GM12892 (cell line): Measurements from ENCODE around the gene EPHB4.
"Not testable (repeated sequence)": the region's sequence is repeated elsewhere in the genome, so short reads cannot be mapped to it uniquely, and the experiment has no call there.

Experiments used
- DNase-seq: peaks from one replicate; pipeline ENCODE4 v3.0.0; 2011; ENCODE audit not compliant: insufficient read length
- FAIRE-seq: peaks from 2 replicates; lab custom pipeline; 2011; peaks lifted over from hg19 to GRCh38; lab: Jason Lieb, UNC
- POLR2A ChIP-seq: IDR thresholded peaks from 2 replicates; pipeline ENCODE4 v1.6.1; 2011; ENCODE audit warnings: low read depth, low read length, control low read depth
- POLR2AphosphoS5 ChIP-seq: IDR thresholded peaks from 2 replicates; pipeline ENCODE4 v1.6.1; 2011; ENCODE audit warnings: low read depth, low read length, control low read depth
- TAF1 ChIP-seq: IDR thresholded peaks from 2 replicates; pipeline ENCODE4 v1.6.1; 2011; ENCODE audit warnings: low read depth, mild to moderate bottlenecking, control low read depth, low read length, borderline replicate concordance

Gene EPHB4

DNA sequence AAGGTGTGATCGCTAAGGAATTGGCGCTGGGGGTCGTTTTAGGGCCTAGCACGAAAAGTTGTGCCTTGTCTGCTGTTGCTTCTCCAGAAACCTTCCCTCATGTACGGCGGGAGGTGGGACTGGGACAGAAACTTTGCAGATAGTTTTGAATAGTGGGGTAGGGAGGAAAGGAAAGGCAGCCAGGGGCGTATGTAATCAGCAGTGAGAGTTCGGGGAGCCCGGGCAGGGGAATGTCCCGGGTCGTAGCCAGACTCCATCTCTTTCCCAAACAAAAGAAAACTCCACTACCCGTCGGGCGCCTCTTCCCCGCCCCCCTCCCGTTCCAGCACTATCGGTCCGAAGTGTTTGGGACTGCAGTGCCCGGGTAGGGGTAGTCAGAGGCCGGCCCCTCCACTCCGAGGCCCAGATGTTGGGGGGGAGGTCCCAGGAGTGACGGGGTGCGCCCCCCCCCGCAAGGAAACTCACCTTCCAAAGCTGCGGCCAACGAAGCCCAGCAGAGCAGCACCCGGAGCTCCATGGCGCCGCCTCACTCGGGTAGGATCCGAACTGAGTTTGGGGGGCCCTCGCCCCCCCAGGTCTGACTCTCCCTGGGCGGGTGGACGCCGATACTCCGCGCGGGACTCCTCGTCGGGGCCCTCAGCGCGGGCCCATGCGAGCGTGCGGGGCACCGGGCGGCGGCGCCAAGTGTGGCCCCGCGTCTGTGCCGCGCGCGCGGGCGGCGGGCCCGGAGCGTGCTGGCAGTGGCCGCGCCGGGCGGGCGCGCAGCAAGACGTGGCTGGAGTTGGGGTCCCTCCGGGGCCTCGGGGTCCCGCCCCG, 601 bp downstream of the EPHB4 start:
- TF ChIP-seq POLR2A (no peak), TAF1 (no peak), POLR2AphosphoS5 (no peak)
- DNase-seq (no peak), FAIRE-seq (no peak)

DNA sequence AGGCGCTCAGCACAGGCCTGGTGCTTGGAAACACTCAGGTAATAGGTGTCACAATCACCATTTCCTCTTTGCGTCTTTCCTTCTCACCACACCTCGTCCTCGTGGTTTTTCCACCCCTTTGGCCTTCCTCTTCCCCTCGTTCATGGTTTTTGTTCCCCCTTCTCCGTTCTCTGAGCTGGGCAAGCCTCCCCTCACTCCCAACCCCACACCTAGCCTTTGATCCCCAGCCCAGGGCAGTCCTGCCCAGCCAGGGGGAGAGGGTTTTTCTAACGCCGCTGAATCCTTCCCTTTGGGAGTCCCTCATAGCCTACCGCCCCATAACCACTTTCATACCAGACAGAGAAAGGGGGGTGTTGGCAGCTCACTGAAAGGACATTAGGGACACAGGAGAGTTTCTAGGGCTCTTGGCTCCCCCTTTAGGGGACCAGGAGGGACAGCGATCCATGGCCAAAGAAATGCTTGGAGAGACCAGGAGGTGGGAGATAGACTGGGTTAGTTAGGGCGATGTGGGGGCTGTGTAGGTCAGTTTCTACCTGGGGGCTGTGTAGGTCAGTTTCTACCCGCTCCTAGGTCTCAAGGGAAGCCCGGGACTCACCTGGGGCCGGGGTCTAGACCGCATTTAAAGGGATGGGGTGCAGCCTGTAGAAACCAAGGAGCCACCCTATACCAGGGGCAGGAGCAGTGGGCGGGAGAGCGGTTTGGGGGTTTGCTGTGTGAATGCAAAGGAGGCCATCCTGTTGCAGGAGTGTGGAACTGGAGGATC, 1.4 kb downstream of the EPHB4 start:
- no peak for TF ChIP-seq POLR2AphosphoS5
- TF ChIP-seq POLR2A = no peak
- TF ChIP-seq TAF1 = no peak
- DNase-seq = no peak
- no peak for FAIRE-seq

DNA sequence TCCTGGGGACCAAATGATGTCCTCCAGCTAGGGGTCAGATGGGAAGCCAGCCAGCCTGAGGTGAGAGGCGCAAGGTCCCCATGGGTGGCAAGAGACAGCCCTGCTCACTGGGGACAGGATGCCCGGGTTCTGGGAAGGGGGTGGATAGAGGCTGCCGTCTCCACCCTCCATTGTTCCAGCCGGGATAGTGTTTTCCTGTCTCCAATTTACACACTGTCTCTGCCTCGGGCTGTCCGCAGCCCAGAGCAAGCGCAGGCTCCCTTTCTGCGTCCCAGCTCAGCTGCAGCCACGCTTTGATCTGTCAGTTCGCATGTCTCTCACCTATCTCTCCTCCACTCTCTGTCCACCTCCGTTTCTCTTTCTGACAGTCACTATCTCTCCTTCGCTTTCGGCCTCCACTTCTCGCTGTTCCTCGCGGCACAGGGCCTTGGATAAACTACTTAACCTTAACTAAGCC, 2.1 kb downstream of the EPHB4 start:
- FAIRE-seq = no peak
- TF ChIP-seq TAF1 (no peak), POLR2A (no peak), POLR2AphosphoS5 (no peak)
- DNase-seq = no peak

DNA sequence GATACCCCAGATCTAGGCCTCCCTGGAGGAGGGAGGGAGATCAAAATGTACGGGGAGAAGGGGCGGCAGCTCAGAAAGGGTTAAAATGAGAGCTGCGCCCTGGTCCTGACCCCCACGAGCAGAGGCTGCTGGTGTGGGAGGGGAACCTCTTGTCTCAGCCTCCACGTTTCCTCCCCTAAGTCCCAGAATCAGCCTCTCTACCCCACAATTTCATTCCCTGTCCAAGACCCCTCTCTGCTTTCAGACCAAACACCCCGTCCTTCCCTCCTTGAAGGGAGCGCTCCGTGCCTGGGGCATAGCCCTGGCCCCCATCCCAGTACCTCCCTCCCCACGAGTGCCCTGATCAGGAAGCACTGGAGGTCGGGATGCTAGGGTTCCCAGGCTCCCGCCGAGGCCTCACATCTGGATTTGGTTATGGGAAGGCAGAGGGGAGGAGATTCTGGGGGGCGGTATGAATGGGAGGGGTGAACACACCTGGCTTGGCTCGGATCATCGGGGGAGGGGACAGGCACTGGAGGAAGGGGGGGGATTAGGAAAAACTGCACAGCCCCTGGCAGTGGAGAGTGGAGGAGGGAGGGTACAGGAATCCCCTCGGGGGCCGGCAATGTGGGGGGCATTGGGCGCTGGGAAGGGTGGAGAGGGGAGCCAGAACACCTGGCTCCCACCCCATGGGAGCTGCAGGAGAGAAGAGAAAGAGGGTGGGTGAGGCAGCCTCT, 2.7 kb downstream of the EPHB4 start:
- TF ChIP-seq POLR2AphosphoS5 (no peak), POLR2A (no peak), TAF1 (no peak)
- DNase-seq = no peak

DNA sequence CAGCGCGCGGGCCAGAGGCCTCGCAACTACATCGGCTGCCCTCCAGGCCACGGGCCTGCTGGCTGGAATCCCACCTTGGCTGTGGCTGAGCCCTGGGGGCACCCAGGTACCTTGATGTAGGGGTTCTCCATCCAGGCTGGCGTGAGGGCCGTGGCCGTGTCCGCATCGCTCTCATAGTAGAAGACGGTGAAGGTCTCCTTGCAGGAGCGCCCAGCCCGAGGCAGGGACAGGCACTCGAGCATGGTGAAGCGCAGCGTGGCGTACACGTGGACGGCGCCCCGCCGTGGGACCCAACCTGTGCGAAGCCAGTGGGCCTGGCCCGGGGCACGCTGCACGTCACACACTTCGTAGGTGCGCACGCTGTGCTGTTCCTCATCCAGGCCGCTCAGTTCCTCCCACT, 3.8 kb downstream of the EPHB4 start:
- no peak for FAIRE-seq
- TF ChIP-seq TAF1 = no peak
- no peak for DNase-seq

More for the DNA sequence above, 2.7 kb downstream of the EPHB4 start:
- FAIRE-seq = no peak

DNA sequence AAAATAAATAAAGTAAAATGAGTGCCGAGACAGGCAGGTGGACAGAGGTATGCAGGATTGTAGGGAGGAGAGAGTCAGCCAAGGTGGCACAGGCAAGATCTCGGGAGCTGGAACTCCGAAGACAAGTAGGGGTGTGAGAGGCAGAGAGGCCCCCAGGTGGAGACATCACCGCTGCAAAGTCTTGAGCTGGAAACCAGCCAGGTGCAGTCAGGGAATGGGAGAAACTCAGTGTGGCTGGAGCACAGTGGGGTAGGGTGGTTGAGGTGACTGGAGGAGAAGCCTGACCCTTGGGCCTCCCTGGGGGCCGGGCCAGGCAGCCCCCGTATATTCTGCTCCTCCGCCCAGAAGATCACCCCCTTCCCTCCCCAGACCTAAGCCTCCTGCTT, 4.2 kb downstream of the EPHB4 start:
- no peak for FAIRE-seq

DNA sequence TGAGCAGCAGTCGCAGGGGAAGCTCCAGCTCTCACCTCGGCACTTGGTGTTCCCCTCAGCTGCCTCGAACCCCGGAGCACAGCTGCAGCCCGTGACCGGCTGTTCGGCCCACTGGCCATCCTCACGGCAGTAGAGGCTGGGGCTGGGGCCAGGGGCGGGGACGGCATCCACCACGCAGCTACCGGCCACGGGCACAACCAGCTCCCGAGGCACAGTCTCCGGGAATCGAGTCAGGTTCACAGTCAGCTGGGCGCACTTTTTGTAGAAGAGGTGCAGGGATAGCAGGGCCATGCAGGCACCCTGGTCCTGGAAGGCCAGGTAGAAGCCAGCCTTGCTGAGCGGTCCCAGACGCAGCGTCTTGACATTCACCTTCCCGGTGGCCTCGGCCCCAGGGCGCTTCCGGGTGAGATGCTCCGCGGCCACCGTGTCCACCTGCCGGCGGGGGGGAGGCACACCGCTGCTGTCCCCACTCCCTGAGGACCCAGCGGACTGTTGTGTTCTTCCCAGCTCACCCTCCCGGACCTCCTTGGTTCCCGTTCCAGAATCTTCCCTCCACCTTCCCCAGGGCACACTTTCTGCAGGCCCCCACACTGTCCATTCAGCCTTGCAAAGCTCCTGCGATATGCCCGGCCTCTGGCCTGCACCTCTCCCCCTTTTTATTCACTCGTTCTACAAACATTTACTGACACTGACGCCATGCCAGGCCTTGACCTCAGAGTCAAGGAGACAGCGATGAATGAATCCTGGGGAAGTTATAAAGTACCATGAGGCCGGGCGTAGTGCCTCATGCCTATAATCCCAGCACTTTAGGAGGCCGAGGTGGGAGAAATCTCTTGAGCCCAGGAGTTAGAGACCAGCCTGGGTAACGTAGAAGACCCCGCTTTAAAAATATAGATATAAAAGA, 4.8 kb downstream of the EPHB4 start:
- FAIRE-seq (no peak), DNase-seq (no peak)
- TF ChIP-seq TAF1 = no peak
- TF ChIP-seq POLR2A = no peak

More for the DNA sequence above, 4.2 kb downstream of the EPHB4 start:
- no peak for DNase-seq
- TF ChIP-seq POLR2AphosphoS5 = no peak
- no peak for TF ChIP-seq TAF1
- TF ChIP-seq POLR2A = no peak

DNA sequence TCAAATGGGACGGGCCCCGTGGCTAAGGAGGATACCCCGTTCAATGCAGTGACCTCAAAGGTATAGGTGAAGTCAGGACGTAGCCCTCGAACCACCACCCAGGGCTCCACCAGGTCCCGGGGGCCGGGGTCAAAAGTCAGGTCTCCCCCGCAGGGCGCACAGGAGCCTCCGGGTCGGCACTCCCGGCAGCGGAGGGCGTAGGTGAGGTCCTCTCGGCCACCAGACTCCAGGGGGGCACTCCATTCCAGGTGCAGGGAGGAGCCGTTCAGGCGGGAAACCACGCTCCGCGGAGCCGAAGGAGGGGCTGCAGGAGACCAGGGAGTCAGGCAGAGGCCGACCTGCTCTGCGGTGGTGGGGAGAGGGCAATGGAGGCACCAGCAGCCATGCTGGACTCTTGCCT, 7.7 kb downstream of the EPHB4 start:
- no peak for DNase-seq
- no peak for FAIRE-seq
- TF ChIP-seq POLR2AphosphoS5 (no peak), POLR2A (no peak), TAF1 (no peak)

DNA sequence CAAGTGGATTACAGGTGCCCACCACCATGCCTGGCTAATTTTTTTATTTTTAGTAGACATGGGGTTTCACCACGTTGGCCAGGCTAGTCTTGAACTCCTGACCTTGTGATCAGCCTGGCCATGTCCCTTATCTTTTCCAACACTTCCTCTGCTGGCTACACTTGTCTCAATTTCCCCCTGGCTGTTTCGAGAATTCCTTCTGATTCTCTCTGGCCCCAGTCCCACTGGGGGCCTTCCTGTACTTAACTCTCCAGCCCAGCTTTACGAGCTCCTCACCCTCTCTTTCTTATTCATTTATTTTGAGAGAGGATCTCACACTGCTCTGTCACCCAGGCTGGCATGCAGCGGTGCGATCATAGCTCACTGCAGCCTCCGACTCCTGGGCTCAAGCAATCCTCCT, 8.5 kb downstream of the EPHB4 start:
- TF ChIP-seq TAF1 (no peak), POLR2AphosphoS5 (no peak), POLR2A (no peak)
- no peak for DNase-seq
- FAIRE-seq = no peak

DNA sequence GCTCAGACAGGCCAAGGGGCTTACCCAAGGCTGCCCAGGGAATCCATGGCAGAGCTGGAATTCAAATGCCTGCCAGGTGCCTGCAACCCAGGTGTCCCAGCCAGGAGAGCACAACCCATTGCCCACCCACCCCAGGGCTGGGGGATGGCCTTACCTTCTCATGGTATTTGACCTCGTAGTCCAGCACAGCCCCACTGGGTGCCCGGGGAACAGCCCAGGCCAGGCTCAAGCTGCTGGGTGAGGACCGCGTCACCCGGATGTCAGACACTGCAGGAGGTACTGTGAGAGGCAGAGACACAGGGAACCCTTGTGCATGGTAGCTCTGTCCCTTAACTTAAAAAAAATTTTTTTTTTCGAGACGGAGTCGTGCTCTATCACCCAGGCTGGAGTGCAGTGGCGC, 9.0 kb downstream of the EPHB4 start:
- FAIRE-seq (no peak), DNase-seq (no peak)
- TF ChIP-seq TAF1 (no peak), POLR2A (no peak), POLR2AphosphoS5 (no peak)

DNA sequence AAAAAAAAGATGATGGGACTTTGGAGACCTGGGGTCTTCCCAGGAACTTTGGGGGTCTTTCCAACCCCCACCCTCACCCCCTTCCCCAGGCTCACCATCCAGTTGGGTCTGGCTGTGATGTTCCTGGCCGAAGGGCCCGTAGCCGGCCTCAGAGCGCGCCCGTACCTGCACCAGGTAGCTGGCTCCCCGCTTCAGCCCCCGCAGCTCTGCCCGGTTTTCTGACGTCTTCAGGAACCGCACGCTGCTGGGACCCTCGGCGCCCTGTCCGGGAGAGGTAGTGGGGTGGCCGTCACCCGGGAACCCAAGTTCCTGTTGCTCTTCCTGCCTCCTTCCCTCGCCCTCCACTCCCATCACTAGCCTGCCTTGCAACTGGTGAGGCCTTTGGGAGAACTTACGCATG, 10.2 kb downstream of the EPHB4 start:
- FAIRE-seq = no peak
- no peak for DNase-seq
- TF ChIP-seq POLR2A (no peak), POLR2AphosphoS5 (no peak), TAF1 (no peak)

DNA sequence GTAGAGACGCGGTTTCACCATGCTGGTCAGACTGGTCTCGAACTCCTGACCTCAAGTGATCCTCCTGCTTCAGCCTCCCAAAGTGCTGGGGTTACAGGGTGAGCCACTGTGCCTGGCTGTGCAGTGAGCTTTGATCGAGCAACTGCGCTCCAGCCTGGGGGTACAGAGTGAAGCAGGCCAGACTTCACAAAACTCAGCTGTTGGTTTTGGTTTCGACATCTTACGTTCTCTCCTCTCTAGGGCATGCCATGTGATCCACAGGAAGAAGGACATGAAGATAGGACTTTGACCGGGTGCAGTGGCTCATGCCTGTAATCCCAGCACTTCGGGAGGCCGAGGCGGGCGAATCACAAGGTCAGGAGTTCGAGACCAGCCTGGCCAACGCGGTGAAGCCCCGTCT, 10.8 kb downstream of the EPHB4 start:
- FAIRE-seq, DNase-seq: not testable (repeated sequence)
